ENCODE measurements around the gene ADAM12. TPM values are rescaled to one million over a fixed set of nuclear protein-coding genes. Genes with fewer than 3 reads are reported as not detected.

The ADAM12 gene
- polyA plus RNA-seq, 1 donor from 2014 or later, result 0.09 TPM

DNA sequence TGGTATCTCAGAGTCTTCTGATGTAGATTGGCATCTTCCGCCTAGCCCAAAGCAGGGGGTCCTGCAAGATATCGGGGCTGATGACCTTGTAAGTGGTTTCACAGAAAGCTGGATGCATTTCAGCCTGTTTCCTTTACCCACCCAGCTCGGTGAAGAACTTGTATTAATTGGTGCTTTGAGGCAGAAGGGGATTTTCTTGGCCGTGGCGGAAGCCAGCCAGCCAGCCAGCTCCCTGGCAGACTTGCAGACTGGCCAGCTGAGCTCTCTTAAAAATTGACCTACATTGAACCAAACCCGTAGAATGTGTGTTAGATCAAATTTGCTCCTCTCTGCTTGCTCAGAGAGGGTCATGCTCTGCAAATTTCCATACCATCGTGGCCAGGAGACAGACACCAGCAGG is 218.4 kb downstream of the ADAM12 start (continued):
- TF ChIP-seq, protein P1, sequence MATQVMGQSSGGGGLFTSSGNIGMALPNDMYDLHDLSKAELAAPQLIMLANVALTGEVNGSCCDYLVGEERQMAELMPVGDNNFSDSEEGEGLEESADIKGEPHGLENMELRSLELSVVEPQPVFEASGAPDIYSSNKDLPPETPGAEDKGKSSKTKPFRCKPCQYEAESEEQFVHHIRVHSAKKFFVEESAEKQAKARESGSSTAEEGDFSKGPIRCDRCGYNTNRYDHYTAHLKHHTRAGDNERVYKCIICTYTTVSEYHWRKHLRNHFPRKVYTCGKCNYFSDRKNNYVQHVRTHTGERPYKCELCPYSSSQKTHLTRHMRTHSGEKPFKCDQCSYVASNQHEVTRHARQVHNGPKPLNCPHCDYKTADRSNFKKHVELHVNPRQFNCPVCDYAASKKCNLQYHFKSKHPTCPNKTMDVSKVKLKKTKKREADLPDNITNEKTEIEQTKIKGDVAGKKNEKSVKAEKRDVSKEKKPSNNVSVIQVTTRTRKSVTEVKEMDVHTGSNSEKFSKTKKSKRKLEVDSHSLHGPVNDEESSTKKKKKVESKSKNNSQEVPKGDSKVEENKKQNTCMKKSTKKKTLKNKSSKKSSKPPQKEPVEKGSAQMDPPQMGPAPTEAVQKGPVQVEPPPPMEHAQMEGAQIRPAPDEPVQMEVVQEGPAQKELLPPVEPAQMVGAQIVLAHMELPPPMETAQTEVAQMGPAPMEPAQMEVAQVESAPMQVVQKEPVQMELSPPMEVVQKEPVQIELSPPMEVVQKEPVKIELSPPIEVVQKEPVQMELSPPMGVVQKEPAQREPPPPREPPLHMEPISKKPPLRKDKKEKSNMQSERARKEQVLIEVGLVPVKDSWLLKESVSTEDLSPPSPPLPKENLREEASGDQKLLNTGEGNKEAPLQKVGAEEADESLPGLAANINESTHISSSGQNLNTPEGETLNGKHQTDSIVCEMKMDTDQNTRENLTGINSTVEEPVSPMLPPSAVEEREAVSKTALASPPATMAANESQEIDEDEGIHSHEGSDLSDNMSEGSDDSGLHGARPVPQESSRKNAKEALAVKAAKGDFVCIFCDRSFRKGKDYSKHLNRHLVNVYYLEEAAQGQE (IDR thresholded peaks at IDR 0.05; ENCODE audit: borderline replicate concordance), result no peak
- TF ChIP-seq EZH2 (IDR thresholded peaks at IDR 0.05; ENCODE audit: borderline replicate concordance, insufficient read depth, low read length, poor library complexity, severe bottlenecking), result no peak

DNA sequence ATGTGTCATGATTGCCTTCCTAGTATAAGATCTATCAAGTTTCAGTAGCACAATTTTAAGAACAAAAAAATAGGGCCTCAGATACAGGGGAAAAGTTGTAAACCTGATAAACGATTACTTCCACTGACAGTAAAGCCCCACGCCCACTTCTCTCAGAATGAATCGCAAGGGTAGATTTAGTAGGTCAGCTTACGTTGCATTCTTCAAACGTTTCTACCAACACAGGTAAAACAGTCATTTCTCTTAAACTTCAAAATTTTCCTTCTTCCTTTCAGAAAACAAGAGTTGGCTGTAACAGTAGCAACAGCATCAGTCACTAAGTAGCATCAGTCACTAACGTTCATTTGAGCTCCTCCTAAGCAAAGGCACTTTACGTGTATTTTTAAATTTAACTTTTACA is 221.5 kb downstream of the ADAM12 start:
- Histone ChIP-seq H3K9ac (ENCODE audit: low read length) (no peak overlapping the region), H2AFZ (ENCODE audit: low read depth, low read length) (no peak overlapping the region), H3K27me3 (ENCODE audit: insufficient read depth, low read depth, low read length) (no peaks in the 10 kb centered on the region), H3K79me2 (replicated peaks; ENCODE audit: insufficient read depth, low read length) (no peaks in the 10 kb centered on the region), H3K36me3 (ENCODE audit: insufficient read depth, low read length) (no peaks in the 10 kb centered on the region), H3K9me2 (ENCODE audit: insufficient read depth, low read length) (no peaks in the 10 kb centered on the region), H3K27ac (ENCODE audit: low read length) (no peak overlapping the region), H4K20me1 (ENCODE audit: insufficient read depth) (no peaks in the 10 kb centered on the region), H3K9me3 (ENCODE audit: low read length) (no peaks in the 10 kb centered on the region), H3K4me3 (ENCODE audit: low read length) (no peak overlapping the region), H3F3A (ENCODE audit: insufficient read depth, low read length, poor library complexity, severe bottlenecking) (no peaks in the 10 kb centered on the region), H3K4me2 (ENCODE audit: low read length) (no peak overlapping the region)
- TF ChIP-seq MXI1 (conservative IDR thresholded peaks at IDR 0.05; ENCODE audit: poor library complexity, severe bottlenecking) (no peak), TAF1 (IDR thresholded peaks at IDR 0.05; ENCODE audit: low read depth) (no peak), SMC3 (conservative IDR thresholded peaks at IDR 0.05; ENCODE audit: poor library complexity) (no peak), EZH2 (IDR thresholded peaks at IDR 0.05; ENCODE audit: borderline replicate concordance, insufficient read depth, low read length, poor library complexity, severe bottlenecking) (no peak), EP300 (conservative IDR thresholded peaks at IDR 0.05; ENCODE audit: poor library complexity, severe bottlenecking) (no peak), POLR2AphosphoS5 (IDR thresholded peaks at IDR 0.05) (no peak), RAD21 (conservative IDR thresholded peaks at IDR 0.05) (no peak)
- TF ChIP-seq, protein P1 (IDR thresholded peaks at IDR 0.05; ENCODE audit: borderline replicate concordance), result no peak
- TF ChIP-seq, protein P2, sequence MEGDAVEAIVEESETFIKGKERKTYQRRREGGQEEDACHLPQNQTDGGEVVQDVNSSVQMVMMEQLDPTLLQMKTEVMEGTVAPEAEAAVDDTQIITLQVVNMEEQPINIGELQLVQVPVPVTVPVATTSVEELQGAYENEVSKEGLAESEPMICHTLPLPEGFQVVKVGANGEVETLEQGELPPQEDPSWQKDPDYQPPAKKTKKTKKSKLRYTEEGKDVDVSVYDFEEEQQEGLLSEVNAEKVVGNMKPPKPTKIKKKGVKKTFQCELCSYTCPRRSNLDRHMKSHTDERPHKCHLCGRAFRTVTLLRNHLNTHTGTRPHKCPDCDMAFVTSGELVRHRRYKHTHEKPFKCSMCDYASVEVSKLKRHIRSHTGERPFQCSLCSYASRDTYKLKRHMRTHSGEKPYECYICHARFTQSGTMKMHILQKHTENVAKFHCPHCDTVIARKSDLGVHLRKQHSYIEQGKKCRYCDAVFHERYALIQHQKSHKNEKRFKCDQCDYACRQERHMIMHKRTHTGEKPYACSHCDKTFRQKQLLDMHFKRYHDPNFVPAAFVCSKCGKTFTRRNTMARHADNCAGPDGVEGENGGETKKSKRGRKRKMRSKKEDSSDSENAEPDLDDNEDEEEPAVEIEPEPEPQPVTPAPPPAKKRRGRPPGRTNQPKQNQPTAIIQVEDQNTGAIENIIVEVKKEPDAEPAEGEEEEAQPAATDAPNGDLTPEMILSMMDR (IDR thresholded peaks at IDR 0.05; ENCODE audit: poor library complexity, severe bottlenecking), result no peak
